Testis (tissue), 2 donors: ENCODE data around the gene DDX1.

Experiments used
- POLR2A ChIP-seq: fragments of 450-650 bp; IDR thresholded peaks from one replicate; pipeline ENCODE4 v1.6.1; 2017; ENCODE audit warnings: antibody characterized with exemption, mild to moderate bottlenecking, moderate library complexity
- TF ChIP-seq, protein P1 (sequence below), 3 experiments: fragments of 450-650 bp in 2 of 3; fragments of 200-600 bp in 1 of 3; sonication (generic) in 1 of 3; IDR thresholded peaks; one replicate each; pipeline ENCODE4 v1.5.1; 2016 to 2019; ENCODE audit warnings: antibody characterized with exemption in 3 of 3, mild to moderate bottlenecking in 2 of 3, moderate library complexity in 1 of 3

DNA sequence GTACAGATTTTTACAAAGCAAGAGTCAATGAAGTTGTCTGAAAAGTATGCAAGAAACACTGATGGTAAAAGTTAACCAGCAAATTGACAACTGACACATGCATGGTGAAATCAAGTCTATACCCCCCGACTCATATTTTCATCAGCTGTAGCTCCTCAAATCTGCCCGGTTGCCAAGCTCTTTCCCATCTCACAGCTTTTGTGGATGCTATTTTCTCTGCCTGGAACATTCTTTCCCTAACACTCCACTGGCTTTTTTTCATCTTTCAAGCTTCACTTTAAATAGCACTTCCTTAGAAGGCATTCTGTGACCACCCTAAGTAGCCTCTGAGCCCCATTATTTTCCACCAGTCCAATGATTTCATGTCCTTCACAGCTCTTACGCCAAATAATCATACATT, 48.6 kb upstream of the DDX1 start:
- TF ChIP-seq, protein P1, sequence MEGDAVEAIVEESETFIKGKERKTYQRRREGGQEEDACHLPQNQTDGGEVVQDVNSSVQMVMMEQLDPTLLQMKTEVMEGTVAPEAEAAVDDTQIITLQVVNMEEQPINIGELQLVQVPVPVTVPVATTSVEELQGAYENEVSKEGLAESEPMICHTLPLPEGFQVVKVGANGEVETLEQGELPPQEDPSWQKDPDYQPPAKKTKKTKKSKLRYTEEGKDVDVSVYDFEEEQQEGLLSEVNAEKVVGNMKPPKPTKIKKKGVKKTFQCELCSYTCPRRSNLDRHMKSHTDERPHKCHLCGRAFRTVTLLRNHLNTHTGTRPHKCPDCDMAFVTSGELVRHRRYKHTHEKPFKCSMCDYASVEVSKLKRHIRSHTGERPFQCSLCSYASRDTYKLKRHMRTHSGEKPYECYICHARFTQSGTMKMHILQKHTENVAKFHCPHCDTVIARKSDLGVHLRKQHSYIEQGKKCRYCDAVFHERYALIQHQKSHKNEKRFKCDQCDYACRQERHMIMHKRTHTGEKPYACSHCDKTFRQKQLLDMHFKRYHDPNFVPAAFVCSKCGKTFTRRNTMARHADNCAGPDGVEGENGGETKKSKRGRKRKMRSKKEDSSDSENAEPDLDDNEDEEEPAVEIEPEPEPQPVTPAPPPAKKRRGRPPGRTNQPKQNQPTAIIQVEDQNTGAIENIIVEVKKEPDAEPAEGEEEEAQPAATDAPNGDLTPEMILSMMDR (IDR thresholded peaks at IDR 0.05) = no peak
- TF ChIP-seq POLR2A = no peak
